Osteocyte (in vitro differentiated cells): Measurements from ENCODE around the gene LCT. TPM values are rescaled to one million over a fixed set of nuclear protein-coding genes. Genes with fewer than 3 reads are reported as not detected.

Source experiments
- DNase-seq: peaks from one replicate; pipeline ENCODE4 v3.0.0; 2021; ENCODE audit warnings: mixed read lengths; ENCODE audit not compliant: unreplicated experiment; ENCODE audit errors: extremely low spot score
- H3K27ac Mint-ChIP-seq: one replicate; pipeline ENCODE4 v1.8.0; 2021; ENCODE audit warnings: mild to moderate bottlenecking, mixed read lengths; ENCODE audit not compliant: unreplicated experiment
- H3K27me3 Mint-ChIP-seq: one replicate; pipeline ENCODE4 v1.8.0; 2021; ENCODE audit warnings: mixed read lengths; ENCODE audit not compliant: unreplicated experiment
- H3K36me3 Mint-ChIP-seq: one replicate; pipeline ENCODE4 v1.8.0; 2021; ENCODE audit warnings: mixed read lengths; ENCODE audit not compliant: unreplicated experiment
- H3K4me1 Mint-ChIP-seq: one replicate; pipeline ENCODE4 v1.8.0; 2021; ENCODE audit warnings: mixed read lengths; ENCODE audit not compliant: unreplicated experiment
- H3K4me3 Mint-ChIP-seq: one replicate; pipeline ENCODE4 v1.8.0; 2021; ENCODE audit warnings: mild to moderate bottlenecking, moderate library complexity, mixed read lengths; ENCODE audit not compliant: unreplicated experiment
- H3K9me3 Mint-ChIP-seq: one replicate; pipeline ENCODE4 v1.8.0; 2021; ENCODE audit warnings: mixed read lengths; ENCODE audit not compliant: unreplicated experiment
- total RNA-seq: library from RNA; stranded (reverse); gene quantifications from 2 replicates; pipeline ENCODE4 v1.2.1, GENCODE V29; 2021
- TF ChIP-seq, protein P1 (sequence below): fragments of 200-600 bp; sonication (generic); IDR thresholded peaks from 2 replicates; pipeline ENCODE4 v1.5.0; 2021; ENCODE audit warnings: antibody characterized with exemption, mild to moderate bottlenecking, moderate library complexity

LCT gene
- total RNA-seq, 1 donor from 2014 or later = not detected

DNA sequence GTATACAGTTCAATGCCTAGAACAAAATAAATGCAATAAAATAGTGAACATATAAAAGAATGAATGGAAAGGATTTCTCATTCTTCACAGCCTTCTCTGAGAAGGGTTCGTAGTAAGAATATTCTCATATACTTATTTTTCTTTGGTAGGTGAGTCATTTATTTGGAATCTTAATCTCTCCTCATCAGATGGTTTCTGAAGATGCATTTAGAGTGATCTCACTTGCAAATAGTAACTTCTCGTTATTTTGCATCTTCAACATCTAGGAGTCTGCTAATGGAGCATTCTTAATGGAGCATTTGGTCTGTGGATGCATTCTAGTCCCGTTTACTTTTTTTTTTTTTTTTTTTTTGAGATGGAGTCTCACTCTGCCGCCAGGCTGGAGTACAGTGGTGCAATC is 91.4 kb downstream of the LCT start:
- Mint-ChIP-seq H3K36me3 (peaks cover 31% of the 10 kb centered on the region), H3K27ac (peak overlapping the region; percentile 80), H3K4me3 (no peak overlapping the region), H3K4me1 (peaks cover 35% of the 10 kb centered on the region), H3K27me3 (no peaks in the 10 kb centered on the region), H3K9me3 (no peaks in the 10 kb centered on the region)
- DNase-seq = no peak
- TF ChIP-seq, protein P1, sequence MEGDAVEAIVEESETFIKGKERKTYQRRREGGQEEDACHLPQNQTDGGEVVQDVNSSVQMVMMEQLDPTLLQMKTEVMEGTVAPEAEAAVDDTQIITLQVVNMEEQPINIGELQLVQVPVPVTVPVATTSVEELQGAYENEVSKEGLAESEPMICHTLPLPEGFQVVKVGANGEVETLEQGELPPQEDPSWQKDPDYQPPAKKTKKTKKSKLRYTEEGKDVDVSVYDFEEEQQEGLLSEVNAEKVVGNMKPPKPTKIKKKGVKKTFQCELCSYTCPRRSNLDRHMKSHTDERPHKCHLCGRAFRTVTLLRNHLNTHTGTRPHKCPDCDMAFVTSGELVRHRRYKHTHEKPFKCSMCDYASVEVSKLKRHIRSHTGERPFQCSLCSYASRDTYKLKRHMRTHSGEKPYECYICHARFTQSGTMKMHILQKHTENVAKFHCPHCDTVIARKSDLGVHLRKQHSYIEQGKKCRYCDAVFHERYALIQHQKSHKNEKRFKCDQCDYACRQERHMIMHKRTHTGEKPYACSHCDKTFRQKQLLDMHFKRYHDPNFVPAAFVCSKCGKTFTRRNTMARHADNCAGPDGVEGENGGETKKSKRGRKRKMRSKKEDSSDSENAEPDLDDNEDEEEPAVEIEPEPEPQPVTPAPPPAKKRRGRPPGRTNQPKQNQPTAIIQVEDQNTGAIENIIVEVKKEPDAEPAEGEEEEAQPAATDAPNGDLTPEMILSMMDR = no peak

DNA sequence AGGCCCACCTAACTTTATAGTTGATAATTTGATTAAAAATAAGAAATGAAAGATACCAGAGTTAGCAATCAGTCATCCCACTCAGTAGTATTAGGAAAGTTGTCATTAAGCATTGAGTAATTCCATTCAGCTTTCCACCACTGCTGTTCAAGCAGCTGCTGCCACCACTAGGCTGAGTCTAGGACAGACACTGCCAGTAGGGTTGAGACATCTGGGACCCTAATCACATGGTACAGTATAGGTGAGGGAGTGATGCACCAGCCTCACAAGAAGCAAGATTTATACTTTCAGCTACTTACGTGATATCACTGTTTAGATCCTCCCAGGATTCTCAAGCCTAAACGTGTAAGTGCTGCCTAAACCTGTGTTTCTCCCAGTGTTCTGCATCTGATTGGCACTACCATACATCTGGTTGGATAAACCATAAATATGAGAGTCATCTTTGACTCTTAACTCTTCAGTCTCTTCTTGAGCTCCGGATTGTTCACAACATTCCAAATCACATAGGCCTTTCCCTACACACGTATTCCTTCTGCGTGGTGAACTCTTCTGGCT is 92.1 kb downstream of the LCT start:
- peak overlapping the region; percentile 80 for H3K27ac Mint-ChIP-seq
- H3K4me1 Mint-ChIP-seq = peaks cover 35% of the 10 kb centered on the region
- peaks cover 26% of the 10 kb centered on the region for H3K36me3 Mint-ChIP-seq

DNA sequence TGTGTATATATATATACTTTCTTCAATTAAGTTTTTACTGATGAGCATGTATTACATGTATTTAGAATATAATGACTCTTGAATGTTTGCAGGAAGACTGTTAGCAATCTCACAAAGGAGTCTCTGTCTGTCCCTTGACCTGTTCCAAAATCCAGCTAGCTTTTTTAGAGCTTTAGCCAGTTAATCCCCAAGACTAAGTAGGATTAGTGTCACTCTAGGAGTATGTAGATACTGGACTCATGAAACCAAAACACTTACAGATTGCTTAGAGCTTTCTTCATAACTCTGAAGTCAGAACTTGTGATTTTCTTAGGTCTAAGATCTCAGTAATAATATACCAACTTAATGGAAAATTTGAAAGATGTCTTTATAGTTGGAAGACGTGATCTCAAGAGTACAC is 93.1 kb downstream of the LCT start:
- Mint-ChIP-seq H3K9me3 (no peaks in the 10 kb centered on the region), H3K4me3 (peak overlapping the region; percentile 65), H3K27ac (peak overlapping the region; percentile 80), H3K36me3 (peaks cover 18% of the 10 kb centered on the region), H3K27me3 (no peaks in the 10 kb centered on the region), H3K4me1 (peaks cover 35% of the 10 kb centered on the region)
- DNase-seq = no peak
- TF ChIP-seq, protein P1 = no peak

More for the DNA sequence above, 92.1 kb downstream of the LCT start:
- no peaks in the 10 kb centered on the region for H3K9me3 Mint-ChIP-seq
- H3K4me3 Mint-ChIP-seq = peak overlapping the region; percentile 47
- no peak for DNase-seq
- no peaks in the 10 kb centered on the region for H3K27me3 Mint-ChIP-seq
- TF ChIP-seq, protein P1 = peak; percentile 22

DNA sequence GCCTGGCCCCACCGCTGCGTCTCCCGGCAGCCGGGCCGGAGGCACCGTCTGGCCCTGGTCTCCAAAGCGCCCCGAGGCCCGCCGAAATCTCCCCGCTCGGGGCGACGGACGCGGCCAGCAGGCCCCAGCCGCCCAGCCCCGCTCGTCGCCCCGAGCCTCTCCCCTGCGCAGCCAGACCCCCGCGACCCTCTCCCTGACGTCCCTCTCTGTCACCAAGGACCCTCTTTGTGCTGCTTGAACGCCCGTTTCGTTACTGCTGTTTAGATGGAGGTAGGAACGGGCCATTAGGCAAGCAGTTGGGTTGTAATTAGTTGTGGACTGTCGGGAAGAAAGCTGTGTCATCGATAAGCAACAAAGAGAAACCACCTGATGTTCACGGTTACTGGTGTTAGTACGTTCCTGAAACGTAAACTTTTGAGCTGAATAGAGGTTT is 94.6 kb downstream of the LCT start:
- DNase-seq = peak; percentile 86
- Mint-ChIP-seq H3K4me1 (peaks cover 34% of the 10 kb centered on the region), H3K27me3 (no peaks in the 10 kb centered on the region), H3K27ac (peak overlapping the region; percentile 99), H3K9me3 (no peaks in the 10 kb centered on the region), H3K36me3 (peaks cover 12% of the 10 kb centered on the region), H3K4me3 (peak overlapping the region; percentile 89)
- TF ChIP-seq, protein P1 = no peak

DNA sequence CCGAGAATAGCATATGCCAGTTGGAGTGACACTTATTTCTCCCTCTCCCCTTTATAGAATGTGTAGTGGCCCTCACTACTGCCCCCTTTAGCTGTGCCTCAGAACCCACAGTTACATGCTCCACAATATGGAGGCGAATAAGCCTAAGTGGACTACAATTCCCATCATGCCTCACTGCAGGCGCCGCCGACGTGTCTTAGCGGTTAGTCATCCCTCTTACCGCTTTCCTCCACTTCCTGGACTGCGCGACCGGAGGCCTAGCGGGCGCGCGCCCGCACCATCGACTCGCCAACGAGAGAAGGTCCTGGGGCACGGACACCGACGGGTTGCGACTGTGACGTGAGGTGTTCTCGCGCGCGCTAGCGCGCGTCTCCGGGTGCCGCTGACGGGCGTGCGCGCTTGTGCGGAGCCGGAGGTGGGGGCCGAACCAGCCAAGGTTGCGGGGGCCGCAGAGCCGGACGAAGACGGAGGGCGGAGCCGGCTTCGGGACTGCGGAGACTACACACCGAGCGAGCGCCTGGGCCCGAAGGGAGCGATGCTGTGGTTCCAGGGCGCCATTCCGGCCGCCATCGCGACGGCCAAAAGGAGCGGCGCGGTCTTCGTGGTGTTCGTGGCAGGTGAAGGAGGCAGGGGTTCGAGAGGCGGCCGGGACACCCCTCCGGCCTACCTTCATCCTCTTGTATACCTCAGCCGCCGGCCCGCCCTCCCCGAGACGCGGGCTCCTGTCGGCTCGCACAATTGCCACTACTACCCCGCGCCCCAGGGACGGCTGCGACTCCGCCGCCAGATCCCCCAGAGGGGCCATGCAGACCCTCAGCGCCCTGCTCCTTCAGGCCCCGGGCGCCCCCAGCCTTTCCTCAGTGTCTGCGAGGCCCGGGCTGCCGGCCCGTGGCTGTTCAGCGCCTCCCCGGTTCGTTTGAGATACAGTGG is 95.3 kb downstream of the LCT start, which contains the start of gene UBXN4:
Gene UBXN4 (plus strand): TSS at position 461 of the 930 bp plus-strand sequence. CDS start 75 bp downstream, at position 536.
- Mint-ChIP-seq H3K36me3 (peaks cover 10% of the 10 kb centered on the region), H3K27ac (peak within 1 kb of the TSS; percentile 99), H3K9me3 (no peaks in the 10 kb centered on the region), H3K27me3 (no peaks in the 10 kb centered on the region), H3K4me1 (peaks cover 32% of the 10 kb centered on the region), H3K4me3 (peak within 1 kb of the TSS; percentile 89)
- TF ChIP-seq, protein P1 = peak; percentile 61
- peak; percentile 99 for DNase-seq
